NCI-H82 treated with DMSO at 0.1 percent for 48 hours (cell line): Measurements from ENCODE around the gene ELL.
A peak's percentile ranks its signal among the peaks of the same experiment; 100 is the strongest.

Source experiments
- DNase-seq: peaks from one replicate; lab custom pipeline; 2025; ENCODE audit not compliant: unreplicated experiment; lab: John Stamatoyannopoulos, UW

ELL gene

GRCh38 chr19:18435842-18436670, 85.8 kb downstream of the ELL start:
- no peak for DNase-seq

- DNase-seq, result no peak
Observed at GRCh38 chr19:18435178-18435841, 86.6 kb downstream of the ELL start.

- no peak for DNase-seq
Observed at GRCh38 chr19:18434411-18435175, 87.3 kb downstream of the ELL start.

- no peak for DNase-seq
Observed at GRCh38 chr19:18433735-18434398, 88.0 kb downstream of the ELL start.

- DNase-seq, result no peak
Observed at GRCh38 chr19:18433015-18433691, 88.7 kb downstream of the ELL start.

- no peak for DNase-seq
Observed at GRCh38 chr19:18432275-18433014, 89.4 kb downstream of the ELL start.

- no peak for DNase-seq
Observed at GRCh38 chr19:18431351-18432197, 90.3 kb downstream of the ELL start.

GRCh38 chr19:18430417-18431144, 91.3 kb downstream of the ELL start:
- no peak for DNase-seq

- DNase-seq, result no peak
Observed at GRCh38 chr19:18429717-18430416, 92.0 kb downstream of the ELL start.

GRCh38 chr19:18428787-18429674, 92.8 kb downstream of the ELL start:
- peak; percentile 81 for DNase-seq

- DNase-seq, result peak; percentile 57
Observed at GRCh38 chr19:18428173-18428786, 93.6 kb downstream of the ELL start.

GRCh38 chr19:18427743-18428113, 94.1 kb downstream of the ELL start:
- no peak for DNase-seq

GRCh38 chr19:18427080-18427742, 94.7 kb downstream of the ELL start:
- no peak for DNase-seq

GRCh38 chr19:18426416-18426767, 95.5 kb downstream of the ELL start:
- no peak for DNase-seq

GRCh38 chr19:18425515-18426415, 96.1 kb downstream of the ELL start:
- DNase-seq, result no peak
